GM19328 (cell line): ENCODE measurements around the gene PHKB.
"Not testable (repeated sequence)": the region's sequence is repeated elsewhere in the genome, so short reads cannot be mapped to it uniquely, and the experiment has no call there.

Experiments
- ATAC-seq: cut with Tn5 transposase; IDR thresholded peaks from one replicate; pipeline ENCODE4 v1.9.1; 2021; ENCODE audit warnings: mild to moderate bottlenecking, moderate library complexity; ENCODE audit not compliant: unreplicated experiment

PHKB gene

GRCh38 chr16:47468070-47468689, 7.0 kb downstream of the PHKB start:
- ATAC-seq = not testable (repeated sequence)

GRCh38 chr16:47469227-47469626, 8.1 kb downstream of the PHKB start:
- ATAC-seq = no peak

GRCh38 chr16:47470211-47470610, 9.1 kb downstream of the PHKB start:
- ATAC-seq = no peak

DNA sequence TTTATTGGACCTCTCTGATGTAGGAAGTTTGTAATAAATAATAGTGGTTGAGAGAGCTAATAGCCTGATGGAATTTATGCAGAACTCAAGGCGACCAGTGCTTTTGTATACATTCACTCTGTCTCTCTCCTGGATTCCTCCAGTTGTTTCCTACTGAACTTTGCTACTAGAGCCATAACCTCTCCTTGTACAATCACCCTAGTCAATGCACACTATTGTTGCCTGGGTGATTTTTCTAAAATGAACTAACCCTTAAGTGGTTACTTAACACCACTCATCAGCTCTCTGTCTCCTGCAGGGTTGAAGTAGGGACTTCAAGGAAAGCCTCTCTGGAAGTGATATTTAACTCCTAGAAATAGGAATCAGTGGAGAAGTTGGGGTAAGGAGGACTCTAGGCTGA, 9.7 kb downstream of the PHKB start:
- ATAC-seq = no peak

- not testable (repeated sequence) for ATAC-seq
These were observed 11.9 kb downstream of the PHKB start for GRCh38 chr16:47473004-47473403.

- ATAC-seq = no peak
These were observed 12.7 kb downstream of the PHKB start for GRCh38 chr16:47473792-47474191.

DNA sequence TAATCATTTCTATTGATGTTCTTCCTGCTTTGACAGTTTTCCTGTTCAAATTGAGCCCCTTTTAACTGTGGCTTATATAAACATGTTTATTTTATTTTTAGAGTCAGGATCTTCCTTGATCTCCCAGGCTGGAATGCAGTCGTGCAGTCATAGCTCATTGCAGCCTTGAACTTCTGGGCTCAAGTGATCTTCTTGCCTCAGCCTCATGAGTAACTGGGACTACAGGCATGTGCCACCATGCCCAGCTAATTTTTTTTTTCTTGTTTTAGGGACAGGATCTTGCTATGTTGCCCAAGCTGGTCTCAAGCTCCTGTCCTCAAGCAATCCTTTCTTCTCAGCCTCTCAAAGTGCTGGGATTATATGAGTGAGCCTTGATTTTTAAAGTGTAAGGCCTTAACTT, 14.7 kb downstream of the PHKB start:
- no peak for ATAC-seq

GRCh38 chr16:47476654-47477345, 15.7 kb downstream of the PHKB start:
- no peak for ATAC-seq

- ATAC-seq = no peak
These were observed 16.5 kb downstream of the PHKB start for GRCh38 chr16:47477679-47478078.

DNA sequence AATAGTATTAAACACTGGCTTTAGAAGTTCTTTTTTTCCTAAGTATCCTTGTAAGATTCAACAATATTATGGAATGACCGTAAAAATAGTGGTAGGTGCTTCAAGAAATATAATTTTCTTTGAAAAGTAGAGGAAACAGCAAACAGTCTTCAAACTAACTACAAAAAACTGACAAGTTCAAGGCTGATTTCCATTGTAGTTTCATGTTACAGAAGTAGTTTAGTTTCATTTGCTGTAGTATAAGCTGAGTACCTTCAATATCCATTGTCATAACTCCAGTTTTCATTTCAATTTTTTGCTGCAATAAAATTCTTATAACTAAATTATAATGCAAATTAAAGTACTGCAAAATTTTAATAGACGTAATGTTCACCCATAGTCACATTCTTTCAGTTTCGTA, 19.3 kb downstream of the PHKB start:
- no peak for ATAC-seq

- ATAC-seq = no peak
These were observed 20.7 kb downstream of the PHKB start for GRCh38 chr16:47481698-47482374.

DNA sequence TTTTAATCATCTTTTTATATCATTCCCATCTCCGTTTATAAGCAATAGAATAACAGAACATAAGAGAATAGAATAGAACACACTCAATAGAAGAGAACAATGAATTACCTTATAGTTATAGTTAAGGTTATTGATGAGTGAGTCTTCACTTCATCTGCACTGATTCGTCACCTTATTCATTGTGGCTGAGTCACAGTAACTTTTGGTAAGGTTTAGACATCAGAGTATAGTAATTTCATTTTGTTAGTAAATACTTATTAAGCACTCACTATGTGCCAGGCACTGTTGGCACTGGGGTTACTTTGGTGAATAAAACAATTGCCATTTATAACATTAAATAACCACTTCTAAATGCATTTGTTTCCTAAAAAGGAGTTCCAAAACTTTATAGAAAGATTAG, 22.5 kb downstream of the PHKB start:
- ATAC-seq = no peak

DNA sequence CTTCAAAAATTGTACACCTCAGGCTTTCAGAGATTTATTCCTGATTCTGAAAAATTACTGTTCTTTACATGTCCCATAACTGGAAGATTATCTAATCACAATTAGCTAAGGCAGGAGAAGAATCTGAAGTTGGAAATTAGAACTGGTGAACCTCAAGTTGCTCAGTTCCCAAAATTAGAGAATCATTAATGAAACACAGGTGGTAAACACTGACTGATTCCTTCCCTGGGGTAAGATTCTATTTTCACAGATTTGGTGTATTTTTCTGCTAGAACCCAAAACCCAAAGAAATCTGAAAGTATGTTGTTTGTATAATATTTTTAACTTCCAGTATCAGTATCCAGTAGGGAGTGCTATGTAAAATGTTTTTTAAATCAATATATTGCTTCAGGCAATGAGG, 25.7 kb downstream of the PHKB start:
- ATAC-seq = no peak

- ATAC-seq = no peak
These were observed 26.9 kb downstream of the PHKB start for GRCh38 chr16:47488051-47488450.

DNA sequence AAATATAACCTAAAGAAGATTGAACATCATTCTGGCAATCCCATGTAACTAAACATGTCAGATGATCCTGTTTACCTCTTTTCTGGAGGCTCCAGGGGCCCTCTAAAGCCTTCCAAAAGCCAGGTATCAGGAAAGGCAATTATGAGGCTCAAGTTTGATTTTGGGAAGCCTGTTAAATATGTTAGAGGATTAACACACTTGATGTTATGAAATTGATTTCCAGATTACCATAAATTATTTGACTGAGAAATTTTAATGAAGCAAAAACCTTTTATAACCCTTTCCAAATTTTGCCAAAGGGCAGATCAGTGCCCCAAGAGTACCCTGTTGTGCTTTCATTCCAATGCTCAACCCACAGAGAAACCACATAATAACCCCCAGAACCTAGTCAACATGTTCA, 29.3 kb downstream of the PHKB start:
- ATAC-seq = no peak

DNA sequence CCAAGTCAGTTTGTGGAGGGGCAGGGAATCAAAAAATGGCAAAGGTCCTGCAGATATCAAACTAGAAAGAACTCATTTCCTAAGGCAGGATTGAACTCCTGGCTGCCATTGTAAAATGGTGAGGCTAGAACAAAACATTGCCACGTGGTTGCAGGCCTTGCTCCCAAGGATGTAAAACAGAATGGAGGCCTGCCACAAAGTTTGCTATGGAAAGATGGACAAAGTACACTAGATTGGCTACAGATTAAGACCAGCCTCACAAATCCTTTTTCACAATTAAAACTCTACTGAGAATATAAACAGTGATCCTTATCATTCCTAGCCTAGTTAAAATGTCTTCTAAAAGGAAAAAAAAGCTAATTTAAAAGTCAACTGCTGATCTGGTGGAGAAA, 30.9 kb downstream of the PHKB start:
- no peak for ATAC-seq

GRCh38 chr16:47492428-47493377, 31.6 kb downstream of the PHKB start:
- ATAC-seq = peak; percentile 72

DNA sequence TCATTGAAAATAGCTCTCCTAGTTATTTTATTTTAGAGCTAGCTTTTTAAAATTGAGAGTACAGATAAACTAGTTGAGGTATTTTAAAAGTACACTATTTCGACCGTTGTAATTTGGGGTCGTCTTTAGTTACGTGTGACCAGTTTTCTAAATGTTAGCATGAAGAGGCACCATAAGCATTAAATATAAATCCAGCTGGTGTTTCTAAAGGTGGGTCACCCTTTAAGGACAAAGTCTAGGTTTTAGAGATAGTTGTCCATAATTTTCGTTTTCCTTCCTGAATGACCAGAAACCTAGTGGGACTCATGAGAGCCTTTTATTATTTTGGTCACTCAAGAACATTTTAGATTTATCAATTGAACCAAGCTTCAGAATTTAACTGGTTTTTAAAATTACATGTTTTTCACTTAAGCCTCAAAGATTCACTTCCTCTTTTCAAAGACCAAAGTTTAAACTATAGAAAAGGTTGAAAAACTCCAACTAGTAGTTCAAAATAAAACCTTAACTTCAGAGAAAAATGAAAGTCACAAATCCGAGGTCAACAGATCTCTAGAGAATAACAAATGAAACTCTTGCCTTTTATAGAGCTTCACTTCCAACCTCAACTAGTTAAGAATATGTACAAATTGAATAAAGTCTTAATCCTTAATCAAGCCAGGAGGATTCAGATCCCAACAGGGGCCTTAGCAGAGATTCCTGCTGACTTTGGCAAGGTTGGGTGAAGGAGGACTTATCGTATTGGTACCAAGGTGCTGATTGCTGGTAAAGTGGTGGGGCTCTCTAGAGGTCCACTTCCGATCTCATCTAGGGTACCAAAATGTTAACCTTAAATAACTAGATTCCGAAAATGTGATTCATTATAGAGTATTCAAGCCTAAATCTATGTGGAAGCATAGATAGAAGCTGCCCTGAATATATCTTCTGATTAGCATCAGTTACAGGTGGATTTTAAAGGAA, 32.5 kb downstream of the PHKB start:
- ATAC-seq = no peak

- ATAC-seq = no peak
These were observed 38.1 kb downstream of the PHKB start for GRCh38 chr16:47499080-47499699.
